NCI-H2196 (cell line): Measurements from ENCODE around the gene IL1RAP.

Source experiments
- DNase-seq: peaks from one replicate; lab custom pipeline; 2025; ENCODE audit not compliant: unreplicated experiment; lab: John Stamatoyannopoulos, UW

IL1RAP gene

DNA sequence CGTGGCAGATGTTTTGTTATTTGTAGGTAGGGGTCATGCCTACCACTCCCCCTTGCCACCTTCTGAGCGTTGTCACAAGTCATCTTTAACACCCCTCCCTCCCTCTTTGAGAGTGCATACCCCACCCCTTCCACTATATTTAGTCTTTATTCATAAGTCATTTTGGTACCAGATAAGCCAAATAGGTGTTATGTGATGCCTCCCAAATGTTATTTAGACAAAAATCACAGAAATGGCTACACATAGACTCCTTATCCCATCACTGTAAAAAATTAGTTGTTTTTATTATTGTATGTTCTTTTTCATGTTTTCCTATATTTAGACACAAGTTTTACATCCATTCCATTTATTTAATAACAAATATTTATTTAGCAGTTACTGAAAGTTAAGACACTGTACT lies 93.1 kb downstream of the IL1RAP start:
- DNase-seq, result no peak

DNA sequence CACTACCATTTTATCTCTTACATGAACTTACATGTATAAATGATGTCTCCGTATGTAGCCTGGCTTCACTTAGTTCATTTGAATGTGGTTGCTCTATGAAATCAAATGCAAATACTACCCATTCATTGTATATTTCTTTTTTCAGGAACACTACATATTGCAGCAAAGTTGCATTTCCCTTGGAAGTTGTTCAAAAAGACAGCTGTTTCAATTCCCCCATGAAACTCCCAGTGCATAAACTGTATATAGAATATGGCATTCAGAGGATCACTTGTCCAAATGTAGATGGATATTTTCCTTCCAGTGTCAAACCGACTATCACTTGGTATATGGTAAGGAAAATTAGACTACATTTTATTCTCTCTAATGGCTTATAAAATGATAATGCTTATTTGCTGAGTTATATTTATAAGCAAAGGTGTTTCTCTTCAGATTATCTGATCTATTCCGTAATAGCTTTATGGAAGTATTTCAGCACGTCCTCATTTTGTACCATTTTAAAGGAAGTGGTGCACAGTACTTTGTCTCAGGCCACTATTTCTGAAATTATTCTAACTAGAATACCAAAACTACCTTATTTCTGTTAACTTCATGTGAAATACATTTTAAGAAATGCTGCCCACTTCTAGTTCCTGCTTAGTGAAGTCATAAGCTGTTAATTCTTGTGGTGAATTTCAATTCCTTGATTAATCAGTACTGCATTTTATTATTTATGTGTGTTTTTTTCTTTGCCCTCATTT lies 95.1 kb downstream of the IL1RAP start:
- DNase-seq, result no peak

DNA sequence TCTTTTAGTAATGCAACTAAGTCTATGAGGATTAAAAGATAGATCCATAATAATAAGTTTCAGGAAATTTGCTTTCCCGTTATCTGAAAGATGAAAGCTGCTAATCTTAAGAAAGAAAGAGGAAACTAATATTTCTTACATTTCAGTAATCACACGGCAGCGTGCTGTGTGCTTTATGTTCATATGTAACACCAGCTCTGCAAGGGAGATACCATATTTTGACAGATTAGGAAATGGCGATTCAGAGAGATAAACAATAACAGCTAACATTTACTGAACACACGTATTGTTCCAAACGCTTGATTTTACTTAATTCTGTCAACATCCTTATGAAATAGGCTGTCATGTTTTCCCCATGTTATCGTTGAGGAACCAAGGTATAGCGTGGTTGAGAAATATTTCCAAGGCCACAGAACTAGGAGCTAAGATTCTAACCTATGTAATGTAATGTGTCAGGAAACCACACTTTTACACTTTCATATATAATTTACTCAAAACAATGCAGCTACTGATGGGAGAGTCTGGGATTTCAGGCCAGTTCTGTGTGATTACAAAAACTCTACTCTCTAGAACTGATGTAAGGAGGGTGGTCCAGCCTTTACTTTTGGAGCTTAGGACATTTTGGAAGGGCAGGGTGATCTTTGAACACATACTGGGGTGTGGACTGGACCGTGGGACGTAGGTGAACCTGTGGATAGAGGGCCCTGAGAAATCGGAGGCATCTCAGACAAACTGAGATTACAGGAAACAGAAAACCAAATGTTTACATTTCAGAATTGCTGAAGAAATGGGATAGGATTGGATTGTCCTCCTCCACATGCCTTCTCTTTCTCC lies 100.6 kb downstream of the IL1RAP start:
- DNase-seq, result no peak

DNA sequence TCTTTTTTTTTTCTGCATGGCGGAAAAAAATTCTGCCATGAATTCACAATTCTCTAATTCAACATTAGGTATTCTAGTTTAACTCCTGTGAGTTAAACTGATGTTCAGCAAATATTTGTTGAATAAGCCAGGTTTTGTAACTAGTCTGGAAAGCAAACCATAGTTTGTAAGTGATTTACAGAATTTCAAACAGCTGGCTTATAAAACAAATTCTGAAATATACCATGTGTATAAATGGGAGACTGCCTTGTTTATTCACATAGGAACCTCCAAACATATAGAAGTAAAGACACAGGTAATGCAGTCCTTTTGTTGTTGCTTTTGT lies 101.1 kb downstream of the IL1RAP start:
- no peak for DNase-seq

DNA sequence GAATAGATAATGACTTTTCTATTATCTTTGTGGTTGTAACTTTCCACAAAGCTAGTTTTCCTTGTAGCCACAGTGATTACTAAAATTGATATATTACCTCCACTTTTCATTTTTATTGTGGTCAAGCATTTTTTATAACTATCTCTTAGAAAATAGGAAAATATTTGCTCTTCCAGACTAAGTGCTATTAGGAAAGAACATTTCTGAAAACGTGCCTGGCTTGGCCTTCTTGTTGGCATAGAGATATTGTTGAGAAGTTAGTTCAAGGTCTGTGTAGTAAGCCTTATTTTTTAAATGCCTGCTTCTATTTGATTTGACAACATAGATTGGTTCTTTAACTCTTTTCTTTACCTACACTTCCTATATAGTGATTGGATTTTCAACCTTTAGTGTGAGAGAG lies 101.7 kb downstream of the IL1RAP start:
- DNase-seq, result no peak

DNA sequence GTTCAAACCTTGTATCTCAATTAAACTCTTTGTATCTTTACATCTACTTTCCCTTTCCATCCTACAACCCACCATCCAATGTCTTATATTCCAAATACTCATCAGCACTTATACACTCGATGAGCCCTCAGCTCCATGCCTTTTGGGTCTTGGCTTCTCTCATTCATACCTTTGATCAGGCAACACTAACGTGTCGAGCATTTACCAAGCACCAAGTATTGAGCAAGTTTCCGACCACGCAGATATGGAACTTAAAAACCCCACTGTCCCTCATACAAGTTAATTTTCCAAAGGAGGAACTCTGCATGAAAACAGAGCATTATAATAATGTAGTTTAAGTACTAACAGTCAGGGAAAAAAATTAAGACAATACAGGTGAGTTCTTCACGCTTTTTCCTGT lies 102.8 kb downstream of the IL1RAP start:
- DNase-seq, result no peak

DNA sequence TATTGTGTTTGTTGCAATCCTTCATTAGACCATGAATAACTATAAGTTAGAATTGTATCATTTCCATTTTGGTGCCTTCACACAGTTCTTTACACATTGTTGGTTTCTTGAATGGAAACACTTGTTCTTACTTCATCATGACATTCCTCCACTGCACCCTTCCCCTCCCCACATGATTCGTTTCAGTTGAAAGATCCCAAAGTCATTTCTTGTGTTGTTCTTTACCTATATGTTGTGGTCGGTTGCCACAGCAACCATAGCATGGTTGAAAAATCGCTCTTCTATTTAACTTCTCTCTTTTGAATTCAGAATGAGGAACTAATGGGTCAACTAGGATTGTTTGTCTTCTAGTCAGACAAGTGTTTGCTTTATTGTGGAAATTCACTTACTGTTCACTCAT lies 103.3 kb downstream of the IL1RAP start:
- DNase-seq, result no peak

DNA sequence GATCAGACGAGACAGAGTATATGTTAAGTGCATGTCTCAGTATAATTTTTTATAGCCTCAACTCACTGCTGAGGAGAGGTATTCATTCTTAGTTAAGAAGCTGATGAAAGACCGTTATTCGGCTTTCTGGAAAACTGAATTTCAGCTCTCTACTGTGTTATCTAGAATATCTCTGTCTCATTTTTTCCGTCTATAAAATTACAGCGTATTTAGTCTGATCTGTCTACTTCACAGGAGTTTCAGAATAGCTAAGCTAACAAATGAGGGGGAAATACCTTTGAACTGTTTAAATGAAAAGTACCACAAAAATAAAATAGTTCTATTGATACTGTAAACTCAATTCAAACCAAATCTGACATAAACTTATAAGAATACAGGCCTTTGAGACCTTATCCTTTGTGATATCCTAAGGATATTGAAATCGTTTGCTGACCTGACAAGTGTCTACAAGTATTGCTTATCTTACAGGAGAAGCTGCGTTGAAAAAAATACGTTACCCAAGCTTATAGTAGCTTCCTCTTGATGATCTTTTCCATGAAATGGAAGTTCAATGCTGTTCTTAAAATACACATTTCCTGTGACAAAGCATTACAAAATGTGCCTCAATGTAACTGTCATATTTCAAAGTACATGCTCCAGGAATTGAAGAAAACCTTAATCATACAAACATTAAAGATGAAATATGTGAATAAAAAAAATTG lies 104.6 kb downstream of the IL1RAP start:
- no peak for DNase-seq

DNA sequence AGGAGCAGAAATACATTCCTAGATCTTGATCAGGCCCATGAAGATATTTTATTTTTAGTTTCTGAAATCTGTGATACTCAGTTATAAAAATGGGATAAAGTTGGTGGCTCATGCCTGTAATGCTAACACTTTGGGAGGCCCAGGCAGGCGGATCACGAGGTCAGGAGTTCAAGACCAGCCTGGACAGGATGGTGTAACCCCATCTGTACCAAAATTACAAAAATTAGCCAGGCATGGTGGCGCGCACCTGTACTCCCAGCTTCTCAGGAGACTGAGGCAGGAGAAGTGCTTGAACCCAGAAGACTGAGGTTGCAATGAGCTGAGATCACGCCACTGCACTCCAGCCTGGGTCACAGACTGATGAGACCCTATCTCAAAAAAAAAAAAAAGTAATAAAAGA lies 105.5 kb downstream of the IL1RAP start:
- no peak for DNase-seq

DNA sequence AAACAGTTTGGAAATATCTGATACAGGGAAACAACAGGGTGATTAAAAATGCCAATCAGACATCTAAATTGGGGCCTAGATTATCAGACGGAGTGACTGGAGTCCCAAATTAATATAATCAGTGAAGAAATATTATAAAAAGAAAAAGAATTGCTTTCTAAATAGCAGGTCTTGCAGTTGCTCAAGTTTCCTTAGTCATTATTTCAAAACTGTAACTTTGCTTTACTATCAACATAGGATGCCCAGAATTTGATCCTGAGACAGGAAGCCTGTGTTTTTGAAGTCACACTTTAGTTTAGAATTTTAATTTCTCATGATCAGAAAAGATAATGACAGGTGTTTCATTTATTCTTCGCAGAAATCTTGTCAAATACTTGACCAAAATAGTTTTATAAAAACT lies 105.9 kb downstream of the IL1RAP start:
- DNase-seq, result no peak

DNA sequence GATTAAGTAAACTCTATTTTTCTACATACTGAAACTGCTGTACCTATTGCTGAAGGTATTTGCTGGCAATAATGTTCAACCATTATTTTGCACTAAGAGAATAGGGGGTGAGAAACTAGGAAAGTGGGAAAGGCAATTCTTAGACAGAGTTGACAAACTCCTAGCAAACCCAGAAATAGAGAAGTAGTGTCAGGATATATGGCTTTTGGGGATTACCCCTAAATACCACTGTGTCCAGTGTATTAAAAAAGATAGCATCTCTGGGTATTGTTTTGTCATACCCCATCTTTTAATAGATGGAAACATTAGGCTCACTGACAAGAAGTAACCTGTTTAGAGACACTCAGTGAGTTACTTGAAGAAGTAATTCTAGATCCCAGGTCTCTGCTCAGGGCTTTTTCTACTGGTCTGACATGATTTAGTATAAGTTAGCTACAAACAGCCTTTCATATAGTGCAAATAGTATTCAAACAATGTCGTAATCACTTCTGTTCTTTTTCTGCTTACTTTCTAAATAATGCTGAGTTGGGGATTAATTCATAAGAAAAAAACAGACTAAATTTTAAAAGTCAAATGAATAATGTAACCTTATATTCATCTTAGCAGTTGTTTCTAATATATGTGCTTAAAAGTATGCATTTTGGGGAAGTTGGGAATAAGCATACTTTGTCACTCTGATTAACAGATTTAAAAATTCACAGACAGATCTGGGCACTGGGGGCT lies 107.2 kb downstream of the IL1RAP start:
- DNase-seq, result no peak

DNA sequence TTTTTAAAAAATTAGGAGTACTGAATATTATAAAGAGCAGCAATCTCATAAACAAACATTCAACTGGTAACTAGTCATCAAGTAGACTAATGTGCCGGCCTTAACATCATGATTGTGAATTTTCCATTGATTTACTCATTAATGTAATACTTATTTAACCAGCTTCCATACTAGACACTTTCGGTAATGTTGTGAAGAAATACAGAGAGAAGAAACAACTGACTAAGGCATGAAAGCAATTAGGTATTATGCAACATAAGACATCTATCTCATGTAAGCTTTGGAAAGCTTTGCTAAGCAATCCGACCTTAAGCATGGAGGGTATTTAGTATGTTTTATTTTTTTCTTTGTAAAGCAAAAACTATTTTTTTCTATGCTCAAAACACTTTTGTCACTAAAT lies 108.0 kb downstream of the IL1RAP start:
- DNase-seq, result no peak

DNA sequence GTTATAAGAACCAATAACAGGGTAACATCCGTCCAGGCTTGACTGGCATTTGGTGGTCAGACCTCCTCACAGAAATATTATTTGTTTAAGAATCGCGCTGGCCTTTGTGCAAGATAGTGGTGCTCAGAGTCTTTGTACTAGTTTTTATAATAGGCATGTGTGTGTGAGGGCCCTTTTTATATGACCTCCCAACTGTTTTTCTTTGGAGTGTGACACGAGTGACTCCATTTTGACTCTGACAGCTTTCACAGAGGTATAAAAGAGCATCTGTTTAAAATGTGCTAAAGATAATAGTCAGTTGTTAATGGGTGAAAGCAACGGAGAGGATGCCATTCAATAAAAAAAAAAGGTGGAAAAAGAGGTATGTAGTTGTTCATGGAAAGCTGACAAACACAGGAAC lies 110.4 kb downstream of the IL1RAP start:
- no peak for DNase-seq

DNA sequence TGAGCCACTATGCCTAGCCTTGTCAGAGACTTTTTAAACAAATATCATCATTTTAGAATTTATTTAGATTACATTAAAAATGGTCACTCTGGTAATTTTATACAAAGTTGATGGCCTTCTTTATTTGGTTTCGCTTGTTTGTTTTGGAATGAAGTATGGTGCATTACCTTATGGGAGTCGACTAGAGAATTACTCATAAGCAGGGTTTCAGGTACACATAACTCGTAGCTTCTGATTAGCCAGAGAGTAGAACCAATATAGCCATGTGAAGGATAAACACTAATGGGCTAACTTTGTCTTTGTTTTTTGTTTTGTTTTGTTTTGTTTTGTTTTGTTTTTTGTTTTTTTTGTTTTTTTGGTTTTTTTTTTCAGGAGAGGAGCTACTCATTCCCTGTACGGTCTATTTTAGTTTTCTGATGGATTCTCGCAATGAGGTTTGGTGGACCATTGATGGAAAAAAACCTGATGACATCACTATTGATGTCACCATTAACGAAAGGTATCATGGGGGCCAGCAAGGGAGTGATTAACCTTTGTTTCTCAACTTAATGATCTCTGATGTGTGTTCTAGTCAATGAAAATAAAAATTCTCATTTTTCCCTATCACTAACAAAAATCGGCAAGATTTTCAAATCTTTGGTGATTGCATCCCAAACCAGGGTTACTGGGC lies 113.2 kb downstream of the IL1RAP start:
- no peak for DNase-seq

DNA sequence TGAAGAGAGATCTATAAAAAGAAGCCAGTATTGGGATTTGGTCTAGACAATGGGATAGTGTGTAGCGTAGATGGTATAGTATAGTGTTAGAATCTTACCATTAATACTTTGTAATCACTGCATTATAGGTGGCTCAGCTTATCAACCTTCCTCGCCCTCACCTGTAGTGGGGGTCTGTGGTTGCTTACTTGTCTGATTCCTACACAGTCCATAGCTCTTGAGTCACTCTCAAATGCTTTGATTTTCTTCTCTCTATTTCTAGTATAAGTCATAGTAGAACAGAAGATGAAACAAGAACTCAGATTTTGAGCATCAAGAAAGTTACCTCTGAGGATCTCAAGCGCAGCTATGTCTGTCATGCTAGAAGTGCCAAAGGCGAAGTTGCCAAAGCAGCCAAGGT lies 115.2 kb downstream of the IL1RAP start:
- no peak for DNase-seq

DNA sequence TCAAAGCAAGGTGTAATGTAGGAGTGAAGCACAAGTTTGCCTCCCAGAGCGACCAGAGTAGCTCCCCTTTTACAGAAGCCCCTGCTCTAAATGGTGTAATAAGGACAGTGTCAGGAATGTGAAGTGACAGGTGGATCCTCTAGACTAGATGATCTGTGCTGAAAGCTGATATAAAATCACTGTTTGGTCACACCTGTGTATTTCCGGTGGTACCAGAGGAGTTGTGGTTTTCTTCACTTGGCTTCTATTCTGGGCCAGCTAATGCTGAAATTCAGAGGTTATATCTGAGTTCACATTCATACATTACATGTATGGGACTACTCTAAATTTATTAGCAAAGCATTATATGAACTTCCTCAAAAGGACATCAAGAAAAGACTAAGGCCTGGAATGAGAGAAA lies 117.4 kb downstream of the IL1RAP start:
- no peak for DNase-seq

DNA sequence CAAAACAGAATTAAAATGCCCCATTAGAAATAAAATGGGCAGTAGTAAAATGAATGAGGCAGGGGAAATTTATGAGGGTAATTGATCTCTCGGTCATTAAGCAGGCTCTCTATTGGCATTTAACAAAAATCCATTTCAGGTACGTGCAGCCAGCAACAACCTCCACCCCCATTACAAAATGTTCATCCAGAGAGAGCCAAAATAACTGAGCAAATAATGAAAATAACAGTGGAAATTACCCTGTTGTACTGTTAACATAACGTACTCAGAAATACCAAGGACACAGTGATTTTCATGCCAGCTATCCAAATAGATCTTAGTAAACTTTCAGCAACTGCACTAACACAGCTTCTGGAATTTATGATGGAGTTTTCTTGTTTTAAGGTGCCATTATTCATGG lies 127.7 kb downstream of the IL1RAP start:
- DNase-seq, result no peak

DNA sequence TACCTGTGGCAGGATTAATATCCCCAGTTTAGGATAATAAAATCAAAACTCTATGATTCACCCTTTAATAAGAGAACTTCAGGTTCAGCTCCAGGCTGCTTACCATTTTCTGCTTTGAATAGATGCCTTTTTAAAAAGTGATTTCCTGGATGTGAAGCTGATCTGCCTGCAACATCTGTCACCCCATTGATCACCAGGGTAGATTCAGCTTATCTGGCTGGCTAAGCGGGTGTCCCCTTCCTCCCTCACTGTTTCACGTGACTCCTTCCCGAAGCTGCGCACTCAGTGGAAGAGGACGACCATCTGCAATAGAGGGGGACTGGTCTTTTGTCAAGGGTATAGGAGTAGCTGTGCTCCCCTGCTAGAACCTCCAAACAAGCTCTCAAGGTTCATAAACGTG lies 128.1 kb downstream of the IL1RAP start:
- DNase-seq, result no peak

DNA sequence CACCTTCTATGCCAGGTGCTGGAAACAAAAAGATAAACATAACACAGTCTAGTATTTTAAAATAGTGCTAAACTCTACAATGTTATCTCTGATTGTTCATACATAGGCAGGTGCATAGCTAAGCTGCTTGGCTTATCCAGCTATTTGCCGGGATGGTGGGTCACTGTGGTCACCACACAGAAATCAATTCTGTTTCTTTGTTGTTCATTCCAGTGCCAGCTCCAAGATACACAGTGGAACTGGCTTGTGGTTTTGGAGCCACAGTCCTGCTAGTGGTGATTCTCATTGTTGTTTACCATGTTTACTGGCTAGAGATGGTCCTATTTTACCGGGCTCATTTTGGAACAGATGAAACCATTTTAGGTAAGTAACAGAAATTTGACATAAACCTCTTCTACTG lies 130.2 kb downstream of the IL1RAP start:
- no peak for DNase-seq

DNA sequence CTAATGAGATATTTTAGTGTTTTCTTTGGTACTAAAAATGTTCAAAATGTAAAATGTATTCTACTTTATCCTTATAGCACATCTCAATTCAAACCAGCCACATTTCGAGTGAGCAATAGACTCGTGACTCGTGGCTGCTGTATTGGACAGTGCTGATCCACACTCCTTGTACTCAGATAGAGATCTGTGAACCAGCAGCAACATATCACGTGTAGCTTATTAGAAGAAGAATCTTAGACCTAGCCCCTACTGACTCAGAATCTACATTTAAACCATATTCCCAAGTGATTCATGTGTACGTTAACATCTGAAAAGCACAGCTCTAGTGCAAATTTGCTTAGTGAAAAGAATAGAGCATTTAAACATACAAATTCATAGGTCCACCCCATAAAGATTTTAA lies 130.9 kb downstream of the IL1RAP start:
- DNase-seq, result no peak

DNA sequence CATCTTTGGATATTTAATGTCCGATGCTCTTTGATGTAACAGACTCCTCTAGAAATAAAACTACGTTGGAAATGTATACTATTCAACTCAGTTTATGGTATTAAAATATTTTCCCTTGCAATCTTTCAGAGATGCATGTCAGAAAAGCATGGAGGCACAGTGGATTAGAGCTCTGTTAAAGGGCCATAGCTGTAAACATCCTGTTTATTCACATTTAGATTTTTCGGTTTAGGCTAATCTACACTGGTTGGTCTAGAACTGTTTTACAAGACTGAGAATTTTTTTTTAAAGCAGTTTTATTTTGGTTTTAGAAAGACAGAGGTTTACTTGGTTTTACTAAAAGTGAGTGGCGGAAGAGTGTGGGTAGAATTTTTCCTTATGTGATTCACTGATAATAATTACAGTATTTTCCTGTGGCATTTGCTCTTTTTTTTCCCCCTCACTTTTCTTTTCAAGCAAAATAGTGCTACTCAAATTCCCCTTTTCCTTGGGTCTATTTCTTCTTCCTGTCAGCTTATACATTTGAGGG lies 132.1 kb downstream of the IL1RAP start:
- no peak for DNase-seq
